Stomach smooth muscle (tissue), 2 donors: Measurements from ENCODE around the gene ZNF415.
A peak's percentile ranks its signal among the peaks of the same experiment; 100 is the strongest.

ENCODE experiments used
- H3K27ac ChIP-seq: one replicate; pipeline ENCODE4 v1.7.0; 2013; ENCODE audit warnings: mild to moderate bottlenecking, low read length, inconsistent platforms
- H3K27me3 ChIP-seq, 2 donors: one replicate each; pipeline ENCODE4 v1.7.0; 2013; ENCODE audit warnings: low read length in 2 of 2; ENCODE audit not compliant: insufficient read depth in 2 of 2, control insufficient read depth in 1 of 2
- H3K36me3 ChIP-seq, 2 donors: one replicate each; pipeline ENCODE4 v1.7.0; 2013; ENCODE audit warnings: low read length in 2 of 2; ENCODE audit not compliant: control insufficient read depth in 2 of 2, insufficient read depth in 2 of 2
- H3K4me1 ChIP-seq: one replicate; pipeline ENCODE4 v1.7.0; 2013; ENCODE audit warnings: low read length; ENCODE audit not compliant: control insufficient read depth, insufficient read depth
- H3K4me3 ChIP-seq, 2 donors: one replicate each; pipeline ENCODE4 v1.7.0; 2013; ENCODE audit warnings: low read length in 2 of 2
- H3K9ac ChIP-seq, 2 donors: one replicate each; pipeline ENCODE4 v1.7.0; 2013; ENCODE audit warnings: low read length in 2 of 2, mild to moderate bottlenecking in 1 of 2
- H3K9me3 ChIP-seq, 2 donors: one replicate each; pipeline ENCODE4 v1.7.0; 2013; ENCODE audit warnings: low read length in 2 of 2; ENCODE audit not compliant: control insufficient read depth in 2 of 2
- donor health status: healthy.
- donor health status: Pancreatic carcinoma.

Gene ZNF415

GRCh38 chr19:53091413-53092254, 41.1 kb downstream of the ZNF415 start:
- Histone ChIP-seq H3K27ac (no peak overlapping the region), H3K9me3 (no peaks in the 10 kb centered on the region), H3K9ac (no peak overlapping the region), H3K36me3 (peaks cover 25 to 30% of the 10 kb centered on the region in 2 donors), H3K4me1 (no peaks in the 10 kb centered on the region), H3K27me3 (no peaks in the 10 kb centered on the region), H3K4me3 (no peak overlapping the region)

DNA sequence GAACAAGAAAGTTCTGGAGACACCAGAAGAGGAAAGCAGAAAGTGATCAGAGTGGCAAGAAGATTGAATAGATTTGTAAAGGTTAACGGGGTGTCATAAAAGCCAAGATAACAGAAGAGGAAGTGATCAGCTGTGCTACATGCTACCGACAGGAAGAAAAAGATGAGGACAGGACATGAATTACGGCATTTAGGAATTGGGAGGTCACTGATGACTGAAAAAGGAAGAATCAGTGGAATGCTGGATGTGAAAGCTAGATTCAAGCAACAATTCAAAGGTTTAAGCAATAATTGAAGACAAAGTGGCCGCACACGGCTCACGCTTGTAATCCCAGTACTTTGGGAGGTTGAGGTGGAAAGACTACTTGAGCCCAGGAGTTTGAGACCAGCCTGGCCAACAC, 44.6 kb downstream of the ZNF415 start:
- Histone ChIP-seq H3K27ac (no peak overlapping the region), H3K4me1 (no peaks in the 10 kb centered on the region), H3K27me3 (no peaks in the 10 kb centered on the region), H3K4me3 (no peak overlapping the region), H3K9me3 (no peaks in the 10 kb centered on the region), H3K36me3 (peaks cover 49 to 54% of the 10 kb centered on the region in 2 donors), H3K9ac (no peak overlapping the region)

- no peaks in the 10 kb centered on the region for H3K9me3 ChIP-seq
- H3K36me3 ChIP-seq = peaks cover 59 to 60% of the 10 kb centered on the region in 2 donors
- H3K27ac ChIP-seq = no peak overlapping the region
- no peak overlapping the region for H3K4me3 ChIP-seq
- no peaks in the 10 kb centered on the region for H3K27me3 ChIP-seq
- no peak overlapping the region for H3K9ac ChIP-seq
- H3K4me1 ChIP-seq = no peaks in the 10 kb centered on the region
Observed at GRCh38 chr19:53086949-53087348, 45.8 kb downstream of the ZNF415 start.

DNA sequence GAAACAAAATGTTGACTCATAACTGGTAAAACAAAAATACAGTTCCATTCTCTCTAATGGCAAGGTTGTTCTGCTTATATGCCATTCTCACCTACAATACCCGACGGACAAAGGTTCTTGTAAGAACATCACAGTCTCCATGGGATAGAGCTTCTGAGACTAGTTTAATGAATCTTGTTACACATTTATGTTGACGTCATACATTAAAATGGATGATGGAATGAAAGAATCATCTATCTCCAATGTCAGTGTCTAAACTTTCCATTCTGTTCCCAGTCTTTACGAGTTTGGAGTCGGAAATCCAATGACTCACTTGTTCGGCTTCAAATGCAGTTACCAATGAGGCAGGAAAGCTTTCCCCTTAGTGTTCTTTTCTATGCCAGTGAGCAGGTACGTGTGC, 47.2 kb downstream of the ZNF415 start:
- Histone ChIP-seq H3K27ac (no peak overlapping the region), H3K36me3 (peaks cover 47 to 56% of the 10 kb centered on the region in 2 donors)

GRCh38 chr19:53082929-53083328, 49.8 kb downstream of the ZNF415 start:
- no peak overlapping the region for H3K9ac ChIP-seq
- no peak overlapping the region for H3K27ac ChIP-seq
- H3K27me3 ChIP-seq = no peaks in the 10 kb centered on the region
- no peaks in the 10 kb centered on the region for H3K4me1 ChIP-seq
- peaks cover 35 to 41% of the 10 kb centered on the region in 2 donors for H3K36me3 ChIP-seq
- H3K9me3 ChIP-seq = no peaks in the 10 kb centered on the region
- no peak overlapping the region for H3K4me3 ChIP-seq

More for the DNA sequence above, 47.2 kb downstream of the ZNF415 start:
- no peak overlapping the region for H3K4me3 ChIP-seq
- no peaks in the 10 kb centered on the region for H3K27me3 ChIP-seq
- H3K9ac ChIP-seq = no peak overlapping the region
- H3K4me1 ChIP-seq = no peaks in the 10 kb centered on the region
- no peaks in the 10 kb centered on the region for H3K9me3 ChIP-seq

DNA sequence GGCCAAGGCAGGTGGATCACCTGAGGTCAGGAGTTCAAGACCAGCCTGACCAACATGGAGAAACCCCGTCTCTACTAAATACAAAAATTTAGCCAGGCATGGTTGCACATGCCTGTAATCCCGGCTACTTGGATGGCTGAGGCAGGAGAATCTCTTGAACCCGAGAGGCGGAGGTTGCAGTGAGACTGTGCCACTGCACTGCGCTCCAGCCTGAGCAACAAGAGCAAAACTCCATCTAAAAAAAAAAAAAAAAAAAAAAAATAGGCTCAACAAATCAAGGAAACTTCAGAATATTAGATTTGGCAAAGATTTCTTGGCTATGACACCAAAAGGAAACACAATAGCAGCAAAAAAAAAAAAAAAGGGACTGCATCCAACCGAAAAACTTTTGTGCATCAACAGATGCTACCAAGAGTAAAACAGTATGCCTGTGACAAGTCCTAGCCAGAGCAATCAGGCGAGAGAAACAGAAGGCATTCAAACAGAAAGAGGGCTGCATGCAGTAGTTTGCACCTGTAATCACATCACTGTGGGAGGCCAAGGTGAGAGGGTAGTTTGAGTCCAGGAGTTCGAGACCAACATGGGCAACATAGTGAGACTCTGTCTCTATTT, 53.3 kb downstream of the ZNF415 start:
- Histone ChIP-seq H3K9me3 (no peaks in the 10 kb centered on the region), H3K9ac (no peak overlapping the region), H3K27ac (no peak overlapping the region), H3K36me3 (peaks cover 15 to 27% of the 10 kb centered on the region in 2 donors), H3K27me3 (no peaks in the 10 kb centered on the region), H3K4me3 (no peak overlapping the region), H3K4me1 (no peaks in the 10 kb centered on the region)

DNA sequence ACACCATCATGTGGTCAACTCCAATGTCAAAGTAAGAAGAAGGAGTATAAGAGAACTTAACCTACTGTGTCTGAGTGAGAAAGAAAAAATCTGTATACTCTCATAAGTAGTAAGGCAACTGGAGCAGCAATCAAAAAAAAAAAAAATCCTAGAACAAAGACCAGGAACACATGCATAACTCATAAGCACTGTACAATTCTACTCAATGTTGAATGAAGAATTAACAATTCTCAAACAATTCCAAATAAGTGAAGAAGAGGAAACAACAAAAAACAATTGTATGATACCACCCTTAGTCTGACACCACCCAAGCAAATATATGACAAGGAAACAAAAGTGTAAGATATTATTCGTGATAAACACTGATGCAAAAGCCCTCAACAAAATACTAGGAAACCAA, 54.0 kb downstream of the ZNF415 start:
- H3K27ac ChIP-seq = no peak overlapping the region
- H3K36me3 ChIP-seq = peaks cover 15 to 27% of the 10 kb centered on the region in 2 donors
- no peaks in the 10 kb centered on the region for H3K27me3 ChIP-seq
- no peaks in the 10 kb centered on the region for H3K4me1 ChIP-seq
- H3K9me3 ChIP-seq = no peaks in the 10 kb centered on the region
- no peak overlapping the region for H3K4me3 ChIP-seq
- no peak overlapping the region for H3K9ac ChIP-seq

- peaks cover 16 to 30% of the 10 kb centered on the region in 2 donors for H3K36me3 ChIP-seq
- no peak overlapping the region for H3K9ac ChIP-seq
- no peaks in the 10 kb centered on the region for H3K27me3 ChIP-seq
- H3K9me3 ChIP-seq = no peaks in the 10 kb centered on the region
- no peak overlapping the region for H3K27ac ChIP-seq
- no peak overlapping the region for H3K4me3 ChIP-seq
- H3K4me1 ChIP-seq = no peaks in the 10 kb centered on the region
Observed at GRCh38 chr19:53076984-53077383, 55.7 kb downstream of the ZNF415 start.

DNA sequence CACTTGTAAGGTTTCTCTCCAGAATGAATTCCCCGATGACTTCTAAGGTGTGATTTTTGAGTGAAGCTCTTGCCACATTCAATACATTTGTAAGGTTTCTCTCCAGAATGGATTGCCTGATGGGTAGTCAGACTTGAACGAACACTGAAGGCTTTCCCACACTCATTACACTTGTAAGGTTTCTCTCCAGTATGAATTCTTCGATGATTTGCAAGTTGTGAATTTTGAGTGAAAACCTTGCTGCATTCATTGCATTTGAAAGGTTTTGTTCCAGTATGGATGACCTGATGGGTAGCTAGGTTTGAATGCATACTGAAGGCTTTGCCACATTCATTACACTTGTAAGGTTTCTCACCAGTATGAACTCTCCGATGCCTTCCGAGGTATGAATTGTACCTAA, 63.9 kb downstream of the ZNF415 start:
- H3K36me3 ChIP-seq = peaks cover 46 to 48% of the 10 kb centered on the region in 2 donors
- H3K4me1 ChIP-seq = no peaks in the 10 kb centered on the region
- H3K27me3 ChIP-seq = no peaks in the 10 kb centered on the region
- H3K9ac ChIP-seq = no peak overlapping the region
- H3K9me3 ChIP-seq = peaks cover 9 to 18% of the 10 kb centered on the region in 2 donors
- peak overlapping the region in 1 of 2 donors; percentile 28 for H3K4me3 ChIP-seq
- no peak overlapping the region for H3K27ac ChIP-seq

GRCh38 chr19:53068199-53068598, 64.5 kb downstream of the ZNF415 start:
- Histone ChIP-seq H3K4me1 (no peaks in the 10 kb centered on the region), H3K27ac (no peak overlapping the region), H3K9ac (no peak overlapping the region), H3K36me3 (peaks cover 40 to 43% of the 10 kb centered on the region in 2 donors), H3K27me3 (no peaks in the 10 kb centered on the region), H3K4me3 (no peak overlapping the region), H3K9me3 (peaks cover 9 to 18% of the 10 kb centered on the region in 2 donors)
